Activated T-helper 17 cell treated with anti-CD3 and anti-CD28 coated beads, Interleukin-2, amount 50 U/mL, for 72 hours (primary cell): ENCODE measurements around the gene KSR2. TPM values are rescaled to one million over a fixed set of nuclear protein-coding genes. Genes with fewer than 3 reads are reported as not detected.
"Not testable (repeated sequence)": the region's sequence is repeated elsewhere in the genome, so short reads cannot be mapped to it uniquely, and the experiment has no call there.

Experiments
- ATAC-seq: fragments of 150-1000 bp; cut with Tn5 transposase; replicated peaks from 2 replicates; pipeline ENCODE4 v1.10.0; 2021; ENCODE audit warnings: mild to moderate bottlenecking, moderate library complexity
- H3K27ac Mint-ChIP-seq: one replicate; pipeline ENCODE4 v1.8.0; 2022; ENCODE audit warnings: mixed read lengths
- H3K27me3 Mint-ChIP-seq: one replicate; pipeline ENCODE4 v1.8.0; 2022; ENCODE audit warnings: mixed read lengths
- H3K36me3 Mint-ChIP-seq: one replicate; pipeline ENCODE4 v1.8.0; 2022; ENCODE audit warnings: low read depth, mild to moderate bottlenecking, mixed read lengths
- H3K4me1 Mint-ChIP-seq: one replicate; pipeline ENCODE4 v1.8.0; 2022; ENCODE audit warnings: mixed read lengths
- H3K4me3 Mint-ChIP-seq: one replicate; pipeline ENCODE4 v1.8.0; 2022; ENCODE audit warnings: mild to moderate bottlenecking, mixed read lengths
- H3K9me3 Mint-ChIP-seq: one replicate; pipeline ENCODE4 v1.8.0; 2022; ENCODE audit warnings: mixed read lengths
- total RNA-seq, 2 donors: library from RNA; stranded (reverse); gene quantifications; one replicate each; pipeline ENCODE4 v1.2.3, GENCODE V29; 2022

KSR2 gene
- total RNA-seq, 2 donors from 2014 or later: 0.06 to 0.93 TPM

GRCh38 chr12:117890644-117891043 is 78.1 kb downstream of the KSR2 start:
- Mint-ChIP-seq H3K36me3 (no peaks in the 10 kb centered on the region), H3K4me3 (no peak overlapping the region), H3K27ac (no peak overlapping the region), H3K4me1 (peaks cover 4% of the 10 kb centered on the region), H3K9me3 (no peaks in the 10 kb centered on the region), H3K27me3 (peaks cover 16% of the 10 kb centered on the region)
- no peak for ATAC-seq

- Mint-ChIP-seq H3K27ac (no peak overlapping the region), H3K9me3 (no peaks in the 10 kb centered on the region), H3K4me1 (peaks cover 4% of the 10 kb centered on the region), H3K36me3 (no peaks in the 10 kb centered on the region), H3K27me3 (peaks cover 16% of the 10 kb centered on the region), H3K4me3 (no peak overlapping the region)
- ATAC-seq: peak; percentile 34
Observed at GRCh38 chr12:117890137-117890536, 78.7 kb downstream of the KSR2 start.

- Mint-ChIP-seq H3K4me1 (peaks cover 5% of the 10 kb centered on the region), H3K4me3 (no peak overlapping the region), H3K36me3 (no peaks in the 10 kb centered on the region), H3K27ac (no peak overlapping the region), H3K27me3 (peaks cover 16% of the 10 kb centered on the region), H3K9me3 (no peaks in the 10 kb centered on the region)
- ATAC-seq: no peak
Observed at GRCh38 chr12:117889098-117889497, 79.7 kb downstream of the KSR2 start.

GRCh38 chr12:117885211-117885610 is 83.6 kb downstream of the KSR2 start:
- no peak overlapping the region for H3K4me3 Mint-ChIP-seq
- peaks cover 32% of the 10 kb centered on the region for H3K27me3 Mint-ChIP-seq
- H3K27ac Mint-ChIP-seq: no peak overlapping the region

GRCh38 chr12:117884161-117884560 is 84.6 kb downstream of the KSR2 start:
- Mint-ChIP-seq H3K36me3 (no peaks in the 10 kb centered on the region), H3K27me3 (peaks cover 24% of the 10 kb centered on the region), H3K4me1 (peaks cover 4% of the 10 kb centered on the region), H3K4me3 (no peak overlapping the region), H3K9me3 (peaks cover 8% of the 10 kb centered on the region), H3K27ac (no peak overlapping the region)
- no peak for ATAC-seq

More at GRCh38 chr12:117885211-117885610, 83.6 kb downstream of the KSR2 start:
- H3K36me3 Mint-ChIP-seq: no peaks in the 10 kb centered on the region
- peaks cover 8% of the 10 kb centered on the region for H3K9me3 Mint-ChIP-seq
- no peak for ATAC-seq
- H3K4me1 Mint-ChIP-seq: peaks cover 4% of the 10 kb centered on the region

- Mint-ChIP-seq H3K9me3 (peaks cover 8% of the 10 kb centered on the region), H3K27ac (no peak overlapping the region), H3K27me3 (peaks cover 24% of the 10 kb centered on the region), H3K36me3 (no peaks in the 10 kb centered on the region), H3K4me3 (no peak overlapping the region), H3K4me1 (peaks cover 4% of the 10 kb centered on the region)
- ATAC-seq: no peak
Observed at GRCh38 chr12:117882603-117883184, 86.1 kb downstream of the KSR2 start.

GRCh38 chr12:117882181-117882580 is 86.6 kb downstream of the KSR2 start:
- H3K27me3 Mint-ChIP-seq: peaks cover 25% of the 10 kb centered on the region
- H3K9me3 Mint-ChIP-seq: peaks cover 8% of the 10 kb centered on the region
- H3K27ac Mint-ChIP-seq: no peak overlapping the region
- H3K4me1 Mint-ChIP-seq: peaks cover 4% of the 10 kb centered on the region
- H3K4me3 Mint-ChIP-seq: no peak overlapping the region
- no peaks in the 10 kb centered on the region for H3K36me3 Mint-ChIP-seq
- no peak for ATAC-seq

GRCh38 chr12:117881517-117881916 is 87.3 kb downstream of the KSR2 start:
- ATAC-seq: no peak
- H3K4me1 Mint-ChIP-seq: peaks cover 4% of the 10 kb centered on the region
- peaks cover 25% of the 10 kb centered on the region for H3K27me3 Mint-ChIP-seq
- no peaks in the 10 kb centered on the region for H3K36me3 Mint-ChIP-seq
- peaks cover 8% of the 10 kb centered on the region for H3K9me3 Mint-ChIP-seq
- H3K4me3 Mint-ChIP-seq: no peak overlapping the region
- H3K27ac Mint-ChIP-seq: no peak overlapping the region

- no peak overlapping the region for H3K4me3 Mint-ChIP-seq
- peaks cover 11% of the 10 kb centered on the region for H3K4me1 Mint-ChIP-seq
- H3K36me3 Mint-ChIP-seq: no peaks in the 10 kb centered on the region
- peaks cover 8% of the 10 kb centered on the region for H3K9me3 Mint-ChIP-seq
- peaks cover 21% of the 10 kb centered on the region for H3K27me3 Mint-ChIP-seq
- no peak overlapping the region for H3K27ac Mint-ChIP-seq
- ATAC-seq: no peak
Observed at GRCh38 chr12:117878605-117879004, 90.2 kb downstream of the KSR2 start.

- peak overlapping the region; percentile 70 for H3K4me3 Mint-ChIP-seq
Observed at GRCh38 chr12:117876436-117876816, 92.4 kb downstream of the KSR2 start.

GRCh38 chr12:117875744-117876435 is 92.9 kb downstream of the KSR2 start:
- no peaks in the 10 kb centered on the region for H3K36me3 Mint-ChIP-seq
- H3K27ac Mint-ChIP-seq: peak overlapping the region; percentile 78
- peaks cover 11% of the 10 kb centered on the region for H3K4me1 Mint-ChIP-seq
- H3K4me3 Mint-ChIP-seq: peak overlapping the region; percentile 70
- peaks cover 8% of the 10 kb centered on the region for H3K27me3 Mint-ChIP-seq
- ATAC-seq: peak; percentile 80
- no peaks in the 10 kb centered on the region for H3K9me3 Mint-ChIP-seq

More at GRCh38 chr12:117876436-117876816, 92.4 kb downstream of the KSR2 start:
- Mint-ChIP-seq H3K27me3 (peaks cover 8% of the 10 kb centered on the region), H3K27ac (peak overlapping the region; percentile 78), H3K9me3 (no peaks in the 10 kb centered on the region), H3K36me3 (no peaks in the 10 kb centered on the region), H3K4me1 (peaks cover 11% of the 10 kb centered on the region)
- ATAC-seq: no peak

- Mint-ChIP-seq H3K4me1 (peaks cover 11% of the 10 kb centered on the region), H3K36me3 (no peaks in the 10 kb centered on the region), H3K27me3 (peaks cover 8% of the 10 kb centered on the region), H3K4me3 (peak overlapping the region; percentile 38), H3K9me3 (no peaks in the 10 kb centered on the region), H3K27ac (peak overlapping the region; percentile 28)
- ATAC-seq: peak; percentile 73
Observed at GRCh38 chr12:117874842-117875434, 93.9 kb downstream of the KSR2 start.

GRCh38 chr12:117874198-117874597 is 94.6 kb downstream of the KSR2 start:
- not testable (repeated sequence) for ATAC-seq, H3K36me3 Mint-ChIP-seq, H3K4me3 Mint-ChIP-seq, H3K27me3 Mint-ChIP-seq, H3K9me3 Mint-ChIP-seq
- peak overlapping the region; percentile 28 for H3K27ac Mint-ChIP-seq
- peaks cover 11% of the 10 kb centered on the region for H3K4me1 Mint-ChIP-seq

GRCh38 chr12:117872546-117873169 is 96.1 kb downstream of the KSR2 start:
- Mint-ChIP-seq H3K27me3 (peaks cover 4% of the 10 kb centered on the region), H3K27ac (no peak overlapping the region), H3K36me3 (no peaks in the 10 kb centered on the region), H3K4me1 (peaks cover 11% of the 10 kb centered on the region), H3K4me3 (no peak overlapping the region), H3K9me3 (no peaks in the 10 kb centered on the region)
- ATAC-seq: no peak

- H3K4me3 Mint-ChIP-seq: no peak overlapping the region
- H3K27me3 Mint-ChIP-seq: peaks cover 1% of the 10 kb centered on the region
- ATAC-seq: no peak
- no peak overlapping the region for H3K27ac Mint-ChIP-seq
- no peaks in the 10 kb centered on the region for H3K9me3 Mint-ChIP-seq
- no peaks in the 10 kb centered on the region for H3K4me1 Mint-ChIP-seq
- H3K36me3 Mint-ChIP-seq: no peaks in the 10 kb centered on the region
Observed at GRCh38 chr12:117869551-117869950, 99.2 kb downstream of the KSR2 start.
